Tongue (tissue), 2 donors: ENCODE results near the gene NUDT9. TPM values are rescaled to one million over a fixed set of nuclear protein-coding genes. Genes with fewer than 3 reads are reported as not detected.
"Not testable (repeated sequence)": the region's sequence is repeated elsewhere in the genome, so short reads cannot be mapped to it uniquely, and the experiment has no call there.

Experiments used
- DNase-seq: peaks from one replicate; pipeline ENCODE4 v3.0.0-alpha.2; 2015
- total RNA-seq: library from RNA; depleted of rRNA; stranded (reverse); fragments of >200 nt; gene quantifications from one replicate; pipeline ENCODE4 v1.2.3, GENCODE V29; 2014

Gene NUDT9
- total RNA-seq, 1 donor from 2014 or later: 23.3 TPM

DNA sequence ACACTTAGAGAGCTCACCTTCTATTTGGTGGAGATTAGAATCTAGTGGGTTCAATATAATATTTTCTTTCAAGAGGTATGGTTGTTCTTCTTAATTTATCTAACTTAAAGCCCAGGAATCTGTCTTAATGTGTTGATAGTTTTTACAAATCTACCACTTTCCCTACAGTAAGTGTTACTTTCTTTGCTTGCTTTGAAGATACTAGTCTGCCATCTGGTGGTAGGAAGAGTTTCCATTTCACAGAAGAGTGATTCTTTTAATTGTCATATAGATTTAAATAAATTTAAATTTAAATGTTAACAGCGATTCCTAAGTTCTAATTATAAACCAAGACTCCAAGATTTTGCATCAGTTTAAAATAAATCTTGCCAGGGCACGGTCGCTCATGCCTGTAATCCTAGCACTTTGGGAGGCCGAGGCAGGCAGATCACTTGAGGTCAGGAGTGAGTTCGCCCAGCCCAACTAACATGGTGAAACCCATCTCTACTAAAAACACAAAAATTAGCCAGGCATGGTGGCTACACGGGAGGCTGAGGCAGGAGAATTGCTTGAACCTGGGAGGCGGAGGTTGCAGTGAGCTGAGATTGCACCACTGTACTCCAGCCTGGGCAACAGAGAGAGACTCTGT lies 43.5 kb downstream of the NUDT9 start:
- peak; percentile 70 for DNase-seq

DNA sequence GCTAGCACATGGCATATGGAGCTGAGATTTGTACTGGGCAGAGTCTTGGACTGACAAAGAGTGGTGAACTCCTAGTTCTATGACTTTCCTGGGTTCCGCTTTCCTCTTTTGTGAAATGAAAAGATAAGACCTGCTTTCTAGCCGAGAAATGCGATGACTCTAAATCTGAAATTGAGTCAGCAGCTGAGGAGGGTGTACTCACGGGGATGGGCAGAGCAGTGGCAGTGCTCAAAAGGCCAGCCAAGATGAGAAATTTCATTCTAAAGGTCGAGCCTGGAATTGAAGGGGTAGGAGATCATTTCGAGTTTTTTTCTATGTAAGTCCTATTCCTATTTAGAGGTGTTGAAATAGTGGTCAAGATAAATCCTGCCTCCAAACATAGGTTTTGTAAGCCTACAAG lies 47.0 kb downstream of the NUDT9 start:
- DNase-seq: no peak

DNA sequence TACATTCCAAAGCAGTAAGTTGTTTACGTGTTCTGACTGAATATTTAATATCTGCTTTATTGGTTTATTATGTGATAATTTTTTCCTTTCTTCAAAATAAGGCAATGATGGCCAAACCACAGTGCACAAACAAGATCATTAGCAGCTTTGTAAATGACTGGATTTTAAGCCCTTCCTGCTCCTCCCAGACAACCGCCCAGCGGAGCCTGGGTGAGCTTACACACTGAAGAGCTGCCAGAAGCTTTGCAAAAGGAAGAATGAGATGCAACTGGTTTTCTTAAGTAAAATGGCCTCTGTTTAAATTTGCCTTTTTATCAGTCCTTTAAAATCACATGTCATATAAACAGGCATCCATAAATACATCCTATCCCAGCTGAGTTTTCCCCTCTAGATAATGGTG lies 54.6 kb downstream of the NUDT9 start:
- no peak for DNase-seq

DNA sequence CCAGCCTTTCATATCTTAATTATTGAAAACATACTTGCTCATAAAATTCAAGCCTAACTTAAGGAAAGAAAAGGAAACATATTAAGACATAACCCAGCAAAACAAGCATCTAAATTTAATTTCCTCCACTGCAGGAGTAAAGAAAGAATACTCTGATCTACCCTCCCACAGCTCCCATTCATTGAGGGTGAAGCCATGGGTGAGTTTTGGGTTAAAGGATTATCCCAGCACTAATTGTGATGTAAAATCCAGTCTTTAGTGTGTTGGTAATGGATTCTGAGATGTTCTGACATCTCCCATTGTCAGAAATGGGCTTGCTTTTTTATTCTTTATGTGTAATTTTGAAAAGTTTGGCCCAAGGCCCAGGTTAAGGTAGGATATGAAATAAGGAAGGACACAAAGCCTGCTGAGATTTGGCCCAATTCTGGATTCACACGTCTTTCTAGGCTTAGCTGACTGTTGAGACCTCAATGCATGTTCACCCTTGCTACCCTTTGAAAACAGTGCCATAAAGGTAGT lies 56.4 kb downstream of the NUDT9 start:
- no peak for DNase-seq

DNA sequence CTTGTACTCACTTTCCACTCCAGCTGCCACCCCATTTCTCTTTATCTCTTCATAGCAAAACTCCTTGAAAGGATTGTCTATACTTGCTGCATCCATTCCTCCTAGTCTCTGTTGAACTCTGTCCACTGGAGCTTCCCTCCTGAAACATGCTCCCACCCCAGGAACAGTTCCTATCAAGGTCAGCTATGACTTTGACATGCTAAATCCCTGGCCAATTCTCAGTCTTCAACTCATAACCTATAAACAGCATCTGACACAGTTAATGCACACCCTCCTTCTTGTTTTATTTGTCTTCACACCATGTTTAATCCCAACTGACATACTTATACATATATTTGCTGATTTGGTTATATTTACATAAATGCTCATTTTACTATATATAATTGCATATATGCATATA lies 59.0 kb downstream of the NUDT9 start:
- no peak for DNase-seq

DNA sequence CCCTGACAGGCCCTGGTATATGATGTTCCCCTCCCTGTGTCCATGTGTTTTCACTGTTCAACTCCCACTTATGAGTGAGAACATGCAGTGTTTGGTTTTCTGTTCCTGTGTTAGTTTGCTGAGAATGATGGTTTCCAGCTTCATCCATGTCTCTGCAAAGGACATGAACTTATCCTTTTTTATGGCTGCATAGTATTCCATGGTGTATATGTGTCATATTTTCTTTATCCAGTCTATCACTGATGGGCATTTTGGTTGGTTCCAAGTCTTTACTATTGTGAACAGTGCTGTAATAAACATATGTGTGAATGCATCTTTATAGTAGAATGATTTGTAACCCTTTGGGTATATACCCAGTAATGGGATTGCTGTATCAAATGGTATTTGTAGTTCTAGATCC lies 60.9 kb downstream of the NUDT9 start:
- not testable (repeated sequence) for DNase-seq

DNA sequence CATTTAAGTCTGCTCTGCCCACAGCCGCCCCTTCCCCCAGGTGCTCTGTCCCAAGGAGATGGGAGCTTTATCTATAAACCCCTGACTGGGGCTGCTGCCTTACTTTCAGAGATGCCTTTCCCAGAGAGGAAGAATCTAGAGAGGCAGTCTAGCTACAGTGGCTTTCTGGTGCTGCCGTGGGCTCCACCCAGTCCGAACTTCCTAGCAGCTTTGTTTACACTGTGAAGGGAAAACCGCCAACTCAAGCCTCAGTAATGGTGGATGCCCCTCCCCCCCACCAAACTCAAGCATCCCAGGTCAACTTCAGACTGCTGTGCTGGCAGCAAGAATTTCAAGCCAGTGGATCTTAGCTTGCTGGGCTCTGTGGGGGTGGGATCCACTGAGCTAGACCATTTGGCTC lies 66.3 kb downstream of the NUDT9 start:
- DNase-seq: not testable (repeated sequence)

DNA sequence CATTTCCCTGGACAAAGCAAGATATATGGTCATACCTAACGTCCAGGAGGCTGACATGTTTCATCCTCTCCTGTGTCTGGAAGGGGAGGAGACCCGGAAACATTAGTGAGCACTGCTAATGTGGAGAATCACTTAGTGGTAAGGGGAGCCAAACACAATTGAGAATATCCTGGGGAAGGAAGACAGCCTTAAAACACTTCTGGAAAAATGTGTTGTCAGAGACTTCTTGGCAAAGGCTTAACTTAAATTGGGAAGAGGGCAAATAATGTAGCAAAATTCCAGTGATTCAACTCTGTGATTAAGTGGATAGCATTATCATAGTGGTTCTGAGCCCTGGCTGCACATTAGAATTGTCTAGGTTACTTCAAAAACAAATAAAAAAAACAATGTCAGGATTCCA lies 67.3 kb downstream of the NUDT9 start:
- no peak for DNase-seq

DNA sequence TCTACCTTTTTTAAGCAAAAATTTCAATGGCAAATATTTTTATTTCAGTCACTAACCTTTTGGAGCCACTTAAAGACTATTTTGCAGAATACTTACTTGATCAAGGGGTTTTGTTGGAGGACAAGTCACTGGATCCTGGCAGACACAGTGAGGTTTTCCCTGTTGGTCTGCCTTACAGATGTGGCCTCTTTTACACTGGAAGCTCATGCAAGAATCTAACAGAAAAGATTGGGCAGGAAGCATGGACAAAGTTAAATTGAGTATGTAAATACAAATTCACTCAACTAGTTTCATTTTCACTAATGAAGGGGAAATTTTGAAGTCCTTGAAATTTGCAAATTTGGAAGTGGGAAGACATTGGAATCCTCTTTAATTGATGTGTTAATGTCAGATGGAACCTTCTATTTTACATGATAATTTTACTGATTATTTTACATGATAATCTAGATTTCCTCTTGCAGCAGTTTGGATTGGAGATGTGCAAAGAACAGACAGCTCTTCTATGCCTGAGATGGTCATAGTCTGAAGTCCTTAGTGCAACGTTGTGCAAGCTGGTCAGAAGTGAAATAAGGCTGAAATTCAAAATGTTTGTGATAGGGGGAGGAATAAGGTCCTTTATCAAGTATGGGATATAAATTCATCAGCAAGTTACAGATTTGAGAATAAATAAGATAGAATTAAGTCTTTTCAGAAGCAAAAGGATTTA lies 68.4 kb downstream of the NUDT9 start:
- no peak for DNase-seq

DNA sequence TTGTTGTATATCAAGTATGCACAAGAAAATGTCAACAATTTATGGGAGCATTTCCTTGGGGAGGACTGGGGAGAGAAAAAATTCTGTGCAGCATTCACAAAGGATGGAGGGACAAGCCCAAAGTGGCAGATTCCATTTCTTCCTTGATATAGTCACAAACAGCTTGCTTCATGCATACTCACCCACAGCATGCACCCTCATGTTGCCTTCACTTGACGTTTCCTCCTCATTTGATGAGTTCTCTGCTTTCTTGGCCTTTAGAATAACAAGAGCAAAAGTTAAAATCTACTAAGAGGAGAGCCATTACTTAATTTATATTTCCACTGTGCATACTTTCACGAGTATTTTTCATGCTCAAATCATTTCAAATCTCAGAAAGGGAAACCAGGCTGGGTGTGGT lies 69.1 kb downstream of the NUDT9 start:
- no peak for DNase-seq

DNA sequence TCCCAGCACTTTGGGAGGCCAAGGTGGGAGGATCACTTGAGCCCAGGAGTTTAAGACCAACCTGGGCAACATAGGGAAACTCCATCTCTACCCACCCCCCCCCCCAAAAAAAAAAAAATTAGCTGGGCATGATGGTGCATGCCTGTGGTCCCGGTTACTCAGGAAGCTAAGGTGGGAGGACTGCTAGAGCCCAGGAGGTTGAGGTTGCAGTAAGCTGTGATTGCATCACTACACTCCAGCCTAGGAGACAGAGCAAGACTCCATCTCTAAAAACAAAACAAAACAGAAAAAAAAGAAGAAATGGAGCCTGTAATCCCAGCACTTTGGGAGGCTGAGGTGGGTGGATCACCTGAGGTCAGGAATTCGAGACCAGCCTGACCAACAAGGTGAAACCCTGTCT lies 69.5 kb downstream of the NUDT9 start:
- DNase-seq: not testable (repeated sequence)

DNA sequence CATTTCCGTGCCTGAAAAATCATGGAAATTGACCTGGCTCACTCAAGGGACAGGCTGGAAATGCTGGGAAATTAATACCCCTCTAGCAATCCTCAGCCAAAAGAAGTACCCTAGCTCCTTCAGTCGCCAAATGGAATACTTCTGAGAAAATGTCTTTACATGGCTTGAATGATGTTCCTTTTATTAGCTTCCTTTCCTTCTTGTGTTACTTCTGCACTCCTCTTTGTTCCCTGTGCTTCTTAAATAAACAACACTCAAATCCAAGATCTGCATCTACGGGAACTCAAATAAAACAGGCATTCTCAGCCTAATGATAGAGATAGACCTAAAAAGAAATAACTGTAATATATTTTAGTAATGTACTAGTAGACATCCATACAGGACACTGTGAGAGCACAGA lies 70.7 kb downstream of the NUDT9 start:
- no peak for DNase-seq

DNA sequence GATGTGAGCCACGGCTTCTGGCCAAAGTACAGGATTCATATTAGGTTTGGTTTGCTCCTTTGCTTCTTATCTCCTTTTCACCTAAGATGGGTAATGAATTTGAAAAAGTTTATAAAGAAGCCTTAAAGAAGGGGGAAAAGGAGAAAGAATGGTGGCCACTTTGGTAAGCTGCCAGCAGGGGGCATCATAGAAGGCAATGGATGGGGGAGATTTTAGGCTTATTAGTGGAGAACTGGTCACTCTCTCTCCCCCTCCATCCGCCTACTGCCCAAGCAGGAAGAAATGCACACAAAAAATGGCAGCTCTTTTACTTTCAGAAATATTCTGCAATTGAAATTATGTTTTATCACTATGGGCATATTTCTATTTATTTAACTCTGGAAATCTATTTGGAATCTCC lies 74.8 kb downstream of the NUDT9 start:
- no peak for DNase-seq

DNA sequence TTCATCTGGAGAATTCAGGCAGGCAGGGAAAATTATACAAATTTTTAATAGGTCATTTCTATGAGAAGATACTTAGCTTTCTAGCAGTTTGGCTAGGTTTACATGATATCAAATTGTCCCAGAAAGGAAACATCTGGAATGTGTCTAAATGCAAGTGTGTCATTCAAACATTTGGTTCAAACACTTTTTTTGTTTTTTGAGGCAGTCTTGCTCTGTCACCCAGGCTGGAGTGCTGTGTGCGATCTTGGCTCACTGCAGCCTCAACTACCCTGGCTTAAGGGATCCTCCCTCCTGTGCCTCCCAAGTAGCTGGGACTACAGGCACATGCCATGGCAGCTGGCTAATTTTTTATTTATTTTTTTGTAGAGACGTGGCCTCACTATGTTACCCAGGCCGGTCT lies 75.2 kb downstream of the NUDT9 start:
- no peak for DNase-seq

DNA sequence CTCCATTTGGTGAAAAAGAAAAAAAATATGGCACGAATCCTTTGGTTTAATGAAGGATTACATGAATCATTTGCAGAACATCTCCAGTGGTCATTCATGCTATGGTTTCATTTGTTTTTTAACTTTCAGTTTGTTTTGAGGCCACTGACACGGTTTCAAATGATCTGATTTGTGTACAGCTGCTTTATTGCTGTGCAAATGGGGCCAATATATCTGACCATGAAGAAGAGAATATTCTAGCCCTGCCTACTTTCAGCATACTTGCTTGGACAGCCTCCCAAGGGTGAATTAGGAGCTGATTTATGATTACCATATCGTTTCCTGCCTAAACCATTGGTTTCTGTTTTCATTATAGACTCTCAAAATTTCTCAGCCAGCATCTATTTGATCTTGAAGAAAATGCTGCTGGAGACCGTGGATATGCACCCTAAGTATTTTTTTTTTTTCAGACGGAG lies 76.1 kb downstream of the NUDT9 start:
- peak; percentile 79 for DNase-seq

DNA sequence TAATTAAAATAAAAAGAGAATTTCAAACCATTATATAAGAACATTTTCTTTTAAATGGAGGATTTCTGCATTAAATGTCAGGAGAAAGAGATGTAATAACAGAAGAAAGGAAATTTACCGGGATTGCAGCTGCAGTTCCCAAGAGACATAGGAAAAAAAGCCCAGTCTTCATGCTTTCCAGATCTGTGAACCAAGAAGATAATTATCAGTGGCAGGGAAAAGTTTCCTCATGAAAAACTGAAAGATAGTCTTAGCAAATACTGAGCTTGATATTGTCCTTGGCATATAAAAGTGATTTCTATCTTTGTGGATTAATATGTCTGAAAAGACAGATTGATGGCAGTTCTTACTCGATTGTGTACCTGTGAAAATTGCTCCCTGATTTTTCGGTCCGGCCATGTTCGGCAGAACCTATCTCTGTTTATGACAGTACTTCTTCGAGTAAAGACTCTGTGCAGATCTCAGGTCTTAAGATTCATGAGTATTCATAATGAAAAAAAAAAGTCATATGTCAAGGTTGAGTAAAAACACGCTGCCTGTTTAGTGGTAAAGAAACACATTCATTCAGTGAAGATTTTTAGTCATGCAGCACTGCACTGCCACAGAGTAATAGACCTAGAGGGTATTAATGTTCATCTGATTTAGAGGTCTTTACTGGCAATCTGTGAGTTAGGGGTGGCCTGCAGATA lies 77.2 kb downstream of the NUDT9 start:
- no peak for DNase-seq

DNA sequence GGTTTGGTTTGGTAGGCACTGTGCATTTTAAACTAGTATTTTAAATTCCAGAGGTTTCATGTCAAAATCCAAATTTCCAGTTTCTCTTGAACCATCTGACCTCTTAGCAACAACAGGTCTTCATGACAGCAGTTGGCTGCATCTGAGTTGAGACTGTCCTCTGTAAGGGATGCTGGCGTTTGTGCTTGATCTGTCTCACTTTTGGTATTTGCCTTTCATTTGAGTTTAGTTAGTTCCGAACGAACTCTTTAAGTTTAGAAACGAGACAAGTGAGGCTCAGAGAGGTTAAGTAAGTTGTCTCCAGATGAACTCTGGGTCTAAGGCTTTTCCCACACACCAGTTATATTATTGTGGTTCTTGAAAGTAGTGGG lies 77.7 kb downstream of the NUDT9 start:
- DNase-seq: no peak

DNA sequence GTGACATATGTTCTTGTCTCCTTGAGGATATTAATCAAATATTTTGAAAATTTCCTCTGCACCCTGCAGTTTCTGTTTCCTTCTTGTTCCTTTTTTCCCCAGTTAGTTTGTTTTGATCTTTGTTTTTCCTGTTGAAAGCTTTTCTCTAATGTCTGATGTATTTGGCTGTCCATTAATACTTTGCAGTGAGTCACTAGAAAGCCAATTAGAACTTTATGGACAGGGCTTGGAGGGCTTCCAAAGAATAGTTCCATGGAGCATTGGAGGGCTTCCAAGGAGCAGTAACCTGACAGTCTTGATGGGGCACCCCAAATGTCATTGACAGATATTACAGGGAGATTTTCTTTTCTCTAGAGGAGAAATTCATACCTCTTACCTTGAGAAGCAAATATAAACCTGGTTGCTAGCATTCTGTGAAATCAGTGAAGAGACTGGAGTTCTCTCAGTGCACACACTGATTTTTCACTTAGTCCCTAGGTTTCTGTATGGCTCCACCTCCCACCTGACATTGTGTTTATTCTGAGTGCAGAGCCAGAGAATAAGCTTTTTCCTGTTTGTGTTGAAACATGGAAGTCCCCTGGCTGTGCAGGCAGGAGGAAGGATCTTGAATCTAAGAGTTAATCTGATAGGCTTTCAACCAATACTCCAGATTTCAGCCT lies 80.3 kb downstream of the NUDT9 start:
- DNase-seq: no peak

DNA sequence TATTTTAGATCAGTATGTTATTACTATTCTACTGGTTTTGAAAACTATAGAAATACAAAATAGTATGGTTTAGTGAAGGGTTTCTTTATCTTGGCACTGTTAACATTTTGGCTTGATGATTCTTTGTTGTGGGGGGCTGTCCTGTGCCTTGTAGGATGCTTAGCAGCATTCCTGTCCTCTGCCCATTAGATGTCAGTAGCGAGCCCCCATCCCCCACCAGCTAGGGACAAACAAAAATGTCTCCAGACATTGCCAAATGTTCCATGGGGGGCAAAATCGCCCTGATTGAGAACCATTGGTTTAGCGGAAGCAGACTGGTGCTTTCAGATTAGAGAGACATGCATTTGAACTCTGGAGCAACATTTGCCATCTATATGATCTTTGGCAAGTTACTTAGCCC lies 83.5 kb downstream of the NUDT9 start:
- DNase-seq: no peak

DNA sequence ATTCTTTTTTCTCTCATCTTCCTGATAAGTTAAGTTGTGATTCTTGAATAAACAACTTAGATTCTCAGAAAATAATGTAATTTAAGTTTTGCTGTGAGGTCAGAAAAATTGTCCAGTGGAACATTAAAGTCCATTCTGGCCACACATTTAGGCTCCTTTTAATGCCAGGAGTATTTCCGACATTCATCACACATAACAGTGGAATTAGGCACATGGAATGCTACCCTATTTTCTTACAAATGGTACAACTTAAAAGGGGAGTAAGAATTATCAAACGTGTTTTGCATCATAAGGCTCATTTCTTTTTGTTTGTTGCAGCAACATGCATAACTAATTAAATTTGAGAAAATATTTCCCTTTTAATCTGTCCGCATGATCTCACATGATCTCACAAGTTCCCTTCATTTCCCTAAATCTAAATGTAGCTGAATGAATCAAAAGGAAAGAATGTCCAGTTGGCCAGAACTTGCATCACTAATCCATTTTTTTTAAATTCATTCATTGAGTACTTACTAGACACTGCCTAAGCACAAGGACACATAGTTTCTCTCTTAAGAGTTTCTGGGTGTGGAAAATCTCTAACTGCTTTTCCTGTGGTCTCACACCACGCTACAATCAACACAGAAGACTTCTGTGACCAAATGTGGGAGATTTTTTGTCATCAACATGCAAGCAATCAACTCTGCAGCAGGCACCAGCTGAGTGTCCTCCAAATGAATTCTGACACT lies 84.8 kb downstream of the NUDT9 start:
- DNase-seq: no peak
